KMS-11 (cell line): ENCODE results near the gene XIRP1.

Source experiments
- H2AFZ ChIP-seq: fragments of 200-600 bp; sonication (generic); 2 replicates; pipeline ENCODE4 v1.6.1; 2016; ENCODE audit warnings: antibody characterized with exemption, mixed run types, low read depth
- H3K27ac ChIP-seq: fragments of 200-600 bp; sonication (generic); 2 replicates; pipeline ENCODE4 v1.6.1; 2016; ENCODE audit warnings: mild to moderate bottlenecking, mixed run types
- H3K27me3 ChIP-seq: fragments of 200-600 bp; sonication (generic); 2 replicates; pipeline ENCODE4 v1.6.1; 2017; ENCODE audit warnings: mild to moderate bottlenecking, low read depth, mixed run types, moderate library complexity; ENCODE audit not compliant: insufficient read depth
- H3K36me3 ChIP-seq: fragments of 200-600 bp; sonication (generic); 2 replicates; pipeline ENCODE4 v1.6.1; 2017; ENCODE audit warnings: mild to moderate bottlenecking, mixed run types; ENCODE audit not compliant: insufficient read depth
- H3K4me1 ChIP-seq: fragments of 200-600 bp; sonication (generic); 2 replicates; pipeline ENCODE4 v1.6.1; 2016; ENCODE audit warnings: mild to moderate bottlenecking, low read depth, mixed run types; ENCODE audit not compliant: poor library complexity, severe bottlenecking
- H3K4me2 ChIP-seq: fragments of 200-600 bp; sonication (generic); 2 replicates; pipeline ENCODE4 v1.7.0; 2016; ENCODE audit warnings: mild to moderate bottlenecking, mixed run types
- H3K4me3 ChIP-seq: fragments of 200-600 bp; sonication (generic); IDR thresholded peaks from 2 replicates; pipeline ENCODE4 v1.6.1; 2017; ENCODE audit warnings: low read depth, low read length, mixed read lengths; ENCODE audit not compliant: insufficient read depth
- H3K79me2 ChIP-seq: fragments of 200-600 bp; sonication (generic); 2 replicates; pipeline ENCODE4 v1.6.1; 2016; ENCODE audit warnings: low read depth, mixed run types; ENCODE audit not compliant: insufficient read depth
- H3K9ac ChIP-seq: fragments of 200-600 bp; sonication (generic); 2 replicates; pipeline ENCODE4 v1.6.1; 2016; ENCODE audit warnings: mild to moderate bottlenecking, mixed run types
- H4K20me1 ChIP-seq: fragments of 200-600 bp; sonication (generic); 2 replicates; pipeline ENCODE4 v1.6.1; 2016; ENCODE audit warnings: mild to moderate bottlenecking, mixed run types; ENCODE audit not compliant: insufficient read depth
- CTCF ChIP-seq: fragments of 200-600 bp; sonication (generic); conservative IDR thresholded peaks from 2 replicates; pipeline ENCODE4 v1.6.1; 2017; ENCODE audit warnings: low read depth, mild to moderate bottlenecking, antibody characterized with exemption, low read length, moderate library complexity, mixed read lengths

The XIRP1 gene

GRCh38 chr3:39220407-39221140, 28.2 kb upstream of the XIRP1 start:
- Histone ChIP-seq H3K9ac (peak overlapping the region; percentile 30; the same call in 1 of the 2 replicates), H3K4me1 (peaks cover 72% of the 10 kb centered on the region), H3K27me3 (no peaks in the 10 kb centered on the region), H3K79me2 (no peaks in the 10 kb centered on the region), H3K36me3 (no peaks in the 10 kb centered on the region), H3K4me3 (no peak overlapping the region), H3K27ac (peak overlapping the region; percentile 71), H2AFZ (peak overlapping the region; percentile 44), H3K4me2 (peak overlapping the region; percentile 23), H4K20me1 (no peaks in the 10 kb centered on the region)
- TF ChIP-seq CTCF = no peak

GRCh38 chr3:39219702-39220101, 27.3 kb upstream of the XIRP1 start:
- Histone ChIP-seq H3K79me2 (no peaks in the 10 kb centered on the region), H3K27me3 (no peaks in the 10 kb centered on the region), H3K4me2 (peak overlapping the region; percentile 23; the same call in 1 of the 2 replicates), H4K20me1 (no peaks in the 10 kb centered on the region), H2AFZ (no peak overlapping the region), H3K9ac (no peak overlapping the region), H3K4me1 (peaks cover 80% of the 10 kb centered on the region), H3K4me3 (no peak overlapping the region), H3K36me3 (no peaks in the 10 kb centered on the region), H3K27ac (no peak overlapping the region; the same call in 1 of the 2 replicates)
- no peak for TF ChIP-seq CTCF

GRCh38 chr3:39216176-39216790, 23.9 kb upstream of the XIRP1 start:
- H3K4me1 ChIP-seq = peaks cover 77% of the 10 kb centered on the region

DNA sequence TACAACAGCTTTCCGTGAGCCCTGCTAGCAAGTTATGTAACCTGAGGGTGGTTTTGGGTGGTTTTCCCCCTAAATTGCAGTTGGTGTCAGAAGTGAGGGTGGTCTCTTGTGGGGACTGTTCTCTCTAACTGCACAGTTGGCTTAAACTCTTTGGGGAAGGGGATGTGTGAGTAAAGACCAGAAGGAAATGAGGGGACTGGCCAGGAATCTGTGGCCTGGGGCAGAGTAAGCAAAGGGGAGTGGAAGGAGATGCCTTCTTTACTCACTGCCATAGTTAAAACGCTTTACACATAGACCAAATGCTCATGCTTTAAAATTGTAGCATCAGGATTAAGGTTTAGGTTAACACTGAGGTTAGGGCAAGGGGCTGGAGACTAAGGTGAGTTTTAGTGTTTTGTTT, 21.2 kb upstream of the XIRP1 start:
- no peak for TF ChIP-seq CTCF
- no peak overlapping the region for H2AFZ ChIP-seq

More at GRCh38 chr3:39216176-39216790, 23.9 kb upstream of the XIRP1 start:
- H3K79me2 ChIP-seq = no peaks in the 10 kb centered on the region
- peak overlapping the region; percentile 28; the same call in 1 of the 2 replicates for H2AFZ ChIP-seq
- H3K4me3 ChIP-seq = no peak overlapping the region
- H3K4me2 ChIP-seq = peak overlapping the region; percentile 87
- H4K20me1 ChIP-seq = no peaks in the 10 kb centered on the region
- H3K27ac ChIP-seq = peak overlapping the region; percentile 99
- H3K27me3 ChIP-seq = no peaks in the 10 kb centered on the region
- no peak for TF ChIP-seq CTCF
- peak overlapping the region; percentile 76 for H3K9ac ChIP-seq
- H3K36me3 ChIP-seq = no peaks in the 10 kb centered on the region

More for the DNA sequence above, 21.2 kb upstream of the XIRP1 start:
- Histone ChIP-seq H3K27me3 (no peaks in the 10 kb centered on the region), H3K4me1 (peaks cover 70% of the 10 kb centered on the region), H3K4me2 (no peak overlapping the region), H4K20me1 (no peaks in the 10 kb centered on the region), H3K79me2 (no peaks in the 10 kb centered on the region), H3K36me3 (no peaks in the 10 kb centered on the region), H3K4me3 (no peak overlapping the region), H3K27ac (no peak overlapping the region), H3K9ac (no peak overlapping the region)
